ENCODE measurements around the gene ROCK2.

DNA sequence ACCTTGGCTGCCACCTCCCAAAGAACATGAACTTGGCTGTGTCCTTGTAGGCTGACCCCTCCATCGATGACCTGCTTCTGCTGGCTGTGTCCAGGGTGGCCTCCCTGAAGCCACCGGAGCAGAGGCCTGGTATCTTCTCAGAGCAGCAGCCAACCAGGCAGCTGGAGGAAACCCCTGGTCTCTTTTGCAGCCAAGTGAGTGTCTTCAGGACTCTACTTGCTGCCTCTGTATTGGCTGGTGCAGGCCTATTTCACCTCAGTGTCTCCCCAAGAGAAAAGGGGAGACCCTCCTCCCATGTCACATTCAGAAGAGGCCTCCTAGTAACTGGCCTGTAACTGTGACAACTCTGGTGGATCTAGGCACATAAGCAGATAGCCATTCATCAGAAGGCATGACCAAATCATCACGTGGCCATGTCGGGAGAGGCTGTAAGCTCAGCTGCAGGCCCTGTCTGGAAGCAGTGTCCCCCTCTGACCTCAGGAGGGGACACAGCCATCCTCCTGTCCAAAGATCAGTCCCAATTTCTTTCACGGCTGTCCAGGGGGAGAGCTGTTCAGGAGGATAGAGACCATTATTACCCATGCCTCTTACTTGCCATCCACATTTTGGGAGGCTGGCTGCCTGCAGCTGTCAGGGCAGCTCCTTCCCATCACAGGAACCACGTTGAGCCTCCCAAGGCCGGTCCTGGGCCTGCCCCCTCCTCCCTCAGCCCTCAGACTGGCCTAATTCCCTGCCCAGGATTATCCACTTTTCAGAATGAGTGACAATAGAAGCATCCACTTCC is 20.9 kb upstream of the ROCK2 start:
- TF ChIP-seq FOXM1 (IDR thresholded peaks at IDR 0.05; ENCODE audit: low read depth): no peak
- TF ChIP-seq RFX5 (IDR thresholded peaks at IDR 0.05; ENCODE audit: low read length): no peak
- TF ChIP-seq EP300 (IDR thresholded peaks at IDR 0.05; ENCODE audit: borderline replicate concordance in 1 of 2, low read depth in 1 of 2, low read length in 1 of 2): no peak
- TF ChIP-seq, protein P1, sequence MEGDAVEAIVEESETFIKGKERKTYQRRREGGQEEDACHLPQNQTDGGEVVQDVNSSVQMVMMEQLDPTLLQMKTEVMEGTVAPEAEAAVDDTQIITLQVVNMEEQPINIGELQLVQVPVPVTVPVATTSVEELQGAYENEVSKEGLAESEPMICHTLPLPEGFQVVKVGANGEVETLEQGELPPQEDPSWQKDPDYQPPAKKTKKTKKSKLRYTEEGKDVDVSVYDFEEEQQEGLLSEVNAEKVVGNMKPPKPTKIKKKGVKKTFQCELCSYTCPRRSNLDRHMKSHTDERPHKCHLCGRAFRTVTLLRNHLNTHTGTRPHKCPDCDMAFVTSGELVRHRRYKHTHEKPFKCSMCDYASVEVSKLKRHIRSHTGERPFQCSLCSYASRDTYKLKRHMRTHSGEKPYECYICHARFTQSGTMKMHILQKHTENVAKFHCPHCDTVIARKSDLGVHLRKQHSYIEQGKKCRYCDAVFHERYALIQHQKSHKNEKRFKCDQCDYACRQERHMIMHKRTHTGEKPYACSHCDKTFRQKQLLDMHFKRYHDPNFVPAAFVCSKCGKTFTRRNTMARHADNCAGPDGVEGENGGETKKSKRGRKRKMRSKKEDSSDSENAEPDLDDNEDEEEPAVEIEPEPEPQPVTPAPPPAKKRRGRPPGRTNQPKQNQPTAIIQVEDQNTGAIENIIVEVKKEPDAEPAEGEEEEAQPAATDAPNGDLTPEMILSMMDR (IDR thresholded peaks at IDR 0.05): no peak
- no peak for TF ChIP-seq TAF1 (IDR thresholded peaks at IDR 0.05; ENCODE audit: borderline replicate concordance, low read depth, low read length)

All from SK-N-SH (cell line).